ENCODE data around the gene ZFX.

Gene ZFX

GRCh38 chrX:24214568-24214967 is 65.0 kb downstream of the ZFX start:
- TF ChIP-seq CTCF (IDR thresholded peaks at IDR 0.05; ENCODE audit: extremely low read depth, insufficient read depth, missing control alignments) = no peak
- in situ Hi-C loops (cut with MboI; ENCODE audit: low pct_unique_long_range_greater_than_20kb, low sequenced_read_pairs, unreplicated experiment) = no loop called here
- DNase-seq (ENCODE audit: low spot score) = no peak

GRCh38 chrX:24215272-24215671 is 65.7 kb downstream of the ZFX start:
- no peak for TF ChIP-seq CTCF (IDR thresholded peaks at IDR 0.05; ENCODE audit: extremely low read depth, insufficient read depth, missing control alignments)
- in situ Hi-C loops (cut with MboI; ENCODE audit: low pct_unique_long_range_greater_than_20kb, low sequenced_read_pairs, unreplicated experiment) = no loop called here
- DNase-seq (ENCODE audit: low spot score) = no peak

- no peak for TF ChIP-seq CTCF (IDR thresholded peaks at IDR 0.05; ENCODE audit: extremely low read depth, insufficient read depth, missing control alignments)
- in situ Hi-C loops (cut with MboI; ENCODE audit: low pct_unique_long_range_greater_than_20kb, low sequenced_read_pairs, unreplicated experiment) = no loop called here
- no peak for DNase-seq (ENCODE audit: low spot score)
These were observed 66.5 kb downstream of the ZFX start for GRCh38 chrX:24216037-24216436.

- in situ Hi-C loops (cut with MboI; ENCODE audit: low pct_unique_long_range_greater_than_20kb, low sequenced_read_pairs, unreplicated experiment) = no loop called here
- no peak for DNase-seq (ENCODE audit: low spot score)
- no peak for TF ChIP-seq CTCF (IDR thresholded peaks at IDR 0.05; ENCODE audit: extremely low read depth, insufficient read depth, missing control alignments)
These were observed 67.3 kb downstream of the ZFX start for GRCh38 chrX:24216827-24217226.

GRCh38 chrX:24219320-24219719 is 69.8 kb downstream of the ZFX start:
- DNase-seq (ENCODE audit: low spot score) = no peak
- in situ Hi-C loops (cut with MboI; ENCODE audit: low pct_unique_long_range_greater_than_20kb, low sequenced_read_pairs, unreplicated experiment) = no loop called here
- no peak for TF ChIP-seq CTCF (IDR thresholded peaks at IDR 0.05; ENCODE audit: extremely low read depth, insufficient read depth, missing control alignments)

GRCh38 chrX:24221872-24222271 is 72.3 kb downstream of the ZFX start:
- no peak for TF ChIP-seq CTCF (IDR thresholded peaks at IDR 0.05; ENCODE audit: extremely low read depth, insufficient read depth, missing control alignments)
- in situ Hi-C loops (cut with MboI; ENCODE audit: low pct_unique_long_range_greater_than_20kb, low sequenced_read_pairs, unreplicated experiment) = no loop called here
- DNase-seq (ENCODE audit: low spot score) = no peak

GRCh38 chrX:24225265-24225664 is 75.7 kb downstream of the ZFX start:
- no peak for DNase-seq (ENCODE audit: low spot score)
- in situ Hi-C loops (cut with MboI; ENCODE audit: low pct_unique_long_range_greater_than_20kb, low sequenced_read_pairs, unreplicated experiment) = loop anchor here (25.0 kb wide), 2 partner anchors 138 to 313 kb away; partner anchors contain the start of genes APOO and CXorf58
- no peak for TF ChIP-seq CTCF (IDR thresholded peaks at IDR 0.05; ENCODE audit: extremely low read depth, insufficient read depth, missing control alignments)

All from GM13977 (cell line).